Endothelial cell of umbilical vein (primary cell): ENCODE results near the gene CCT3. TPM values are rescaled to one million over a fixed set of nuclear protein-coding genes. Genes with fewer than 3 reads are reported as not detected.

ENCODE experiments used
- BruUV-seq: library from RNA; stranded (reverse); fragments of 400-500 nt; replicated peaks from 2 replicates; lab custom pipeline; 2021; lab: Mats Ljungman, UMichigan
- CTCF ChIA-PET: fragments of 300-600, 350-600 bp; sonication (Branson Sonifier 250); formaldehyde crosslinking; loops from one replicate; lab custom pipeline; 2021; ENCODE audit warnings: antibody characterized with exemption, inconsistent platforms; lab: Charles Lee
- POLR2A ChIA-PET: fragments of 300-600, 350-600 bp; sonication (Branson Sonifier 250); formaldehyde crosslinking; loops from one replicate; lab custom pipeline; 2021; ENCODE audit warnings: antibody characterized with exemption, inconsistent platforms; lab: Charles Lee
- DNase-seq: peaks from one replicate; pipeline ENCODE4 v3.0.0-alpha.2; 2011; ENCODE audit warnings: low read depth, low spot score
- FAIRE-seq: peaks from 2 replicates; lab custom pipeline; 2011; peaks lifted over from hg19 to GRCh38; lab: Jason Lieb, UNC
- H2AFZ ChIP-seq: 2 replicates; pipeline ENCODE4 v1.6.0; 2012; ENCODE audit warnings: low read depth, low read length, control low read depth, inconsistent platforms
- H3K27ac ChIP-seq: 2 replicates; pipeline ENCODE4 v1.5.1; 2011; ENCODE audit warnings: low read depth, mild to moderate bottlenecking, control low read depth, low read length, moderate library complexity; ENCODE audit not compliant: insufficient read depth
- H3K27me3 ChIP-seq, 2 experiments: 2 replicates each; pipeline versions ENCODE4 v1.6.0 to v1.6.1; 2011; ENCODE audit warnings: low read length in 2 of 2, mixed read lengths in 1 of 2; ENCODE audit not compliant: control insufficient read depth in 2 of 2, insufficient read depth in 2 of 2
- H3K36me3 ChIP-seq, 2 experiments: 2 replicates in 1 of 2; 3 replicates in 1 of 2; pipeline ENCODE4 v1.5.1; 2011; ENCODE audit warnings: low read length in 2 of 2, mild to moderate bottlenecking in 1 of 2, moderate library complexity in 1 of 2; ENCODE audit not compliant: control insufficient read depth in 2 of 2, insufficient read depth in 2 of 2; ENCODE audit errors: extremely low read depth in 1 of 2
- H3K4me1 ChIP-seq: 3 replicates; pipeline ENCODE4 v1.5.1; 2011; ENCODE audit warnings: mild to moderate bottlenecking, low read length; ENCODE audit not compliant: control insufficient read depth, insufficient read depth; ENCODE audit errors: extremely low read depth
- H3K4me2 ChIP-seq: 2 replicates; pipeline ENCODE4 v1.6.1; 2011; ENCODE audit warnings: low read length, control low read depth, mixed read lengths; ENCODE audit not compliant: insufficient read depth
- H3K4me3 ChIP-seq, 3 experiments: fragments of 200-600 bp in 1 of 3; sonication (generic), shearing (Covaris generic) in 1 of 3; replicated peaks in 1 of 3; 2 replicates each; pipeline ENCODE4 v1.5.1; 2011 to 2016; ENCODE audit warnings: control low read depth in 3 of 3, low read length in 3 of 3, mild to moderate bottlenecking in 2 of 3, inconsistent platforms in 1 of 3, low read depth in 1 of 3, moderate library complexity in 1 of 3; ENCODE audit not compliant: insufficient read depth in 1 of 3
- H3K79me2 ChIP-seq: 2 replicates; pipeline ENCODE4 v1.6.0; 2012; ENCODE audit warnings: low read length, inconsistent platforms; ENCODE audit not compliant: control insufficient read depth, insufficient read depth
- H3K9ac ChIP-seq: replicated peaks from 2 replicates; pipeline ENCODE3; 2011; ENCODE audit warnings: low read length, control low read depth; ENCODE audit not compliant: insufficient read depth; ENCODE audit errors: extremely low read depth
- H3K9me1 ChIP-seq: replicated peaks from 3 replicates; pipeline ENCODE4 v1.6.0; 2011; ENCODE audit warnings: mild to moderate bottlenecking, low read length; ENCODE audit not compliant: control insufficient read depth, insufficient read depth; ENCODE audit errors: extremely low read depth
- H3K9me3 ChIP-seq: replicated peaks from 2 replicates; pipeline ENCODE4 v1.5.1; 2012; ENCODE audit warnings: low read length, inconsistent platforms; ENCODE audit not compliant: control insufficient read depth, insufficient read depth
- H4K20me1 ChIP-seq: replicated peaks from 2 replicates; pipeline ENCODE3; 2011; ENCODE audit warnings: mild to moderate bottlenecking, low read length; ENCODE audit not compliant: control insufficient read depth, insufficient read depth; ENCODE audit errors: extremely low read depth
- CTCF ChIP-seq, 2 donors: IDR thresholded peaks; 1 replicate in 1 of 2; 2 replicates in 1 of 2; pipeline ENCODE4 v1.5.1; 2011; ENCODE audit warnings: low read length in 2 of 2, mild to moderate bottlenecking in 2 of 2, moderate library complexity in 2 of 2, control low read depth in 1 of 2, inconsistent platforms in 1 of 2, low read depth in 1 of 2; ENCODE audit not compliant: insufficient read depth in 1 of 2; ENCODE audit errors: extremely low read depth in 1 of 2
- EZH2 ChIP-seq: IDR thresholded peaks from 2 replicates; pipeline ENCODE4 v1.6.1; 2012; ENCODE audit warnings: borderline replicate concordance, low read depth, mild to moderate bottlenecking, moderate library complexity, low read length, inconsistent platforms; ENCODE audit not compliant: severe bottlenecking
- FOS ChIP-seq: IDR thresholded peaks from 2 replicates; pipeline ENCODE4 v1.6.1; 2011; ENCODE audit warnings: mild to moderate bottlenecking, low read length, moderate library complexity, borderline replicate concordance; ENCODE audit not compliant: insufficient read depth
- GATA2 ChIP-seq: IDR thresholded peaks from 2 replicates; pipeline ENCODE4 v1.7.0; 2011; ENCODE audit warnings: low read depth, mild to moderate bottlenecking, moderate library complexity, mixed read lengths, low read length; ENCODE audit not compliant: insufficient read length, insufficient read depth
- JUN ChIP-seq: IDR thresholded peaks from 2 replicates; pipeline ENCODE4 v1.6.1; 2011; ENCODE audit warnings: borderline replicate concordance, low read depth; ENCODE audit not compliant: insufficient read length, insufficient read depth
- MYC ChIP-seq: IDR thresholded peaks from one replicate; pipeline ENCODE4 v1.6.1; 2011; ENCODE audit warnings: mild to moderate bottlenecking, low read depth, low read length
- POLR2A ChIP-seq: IDR thresholded peaks from 2 replicates; pipeline ENCODE4 v1.6.1; 2012; ENCODE audit warnings: low read depth, mild to moderate bottlenecking, control low read depth, low read length
- POLR2AphosphoS5 ChIP-seq: IDR thresholded peaks from 2 replicates; pipeline ENCODE4 v1.6.1; 2012; ENCODE audit warnings: low read depth, mild to moderate bottlenecking, control low read depth, low read length, moderate library complexity; ENCODE audit not compliant: insufficient read depth
- dilution Hi-C: fragments of 300-500 bp; cut with MboI; formaldehyde crosslinking; loops from one replicate; pipeline ENCODE4 v1.15.0; 2019; ENCODE audit warnings: low sequenced_read_pairs; ENCODE audit not compliant: extremely low pct_ligation_motif_present
- intact Hi-C: fragments of 100-400 bp; cut with micrococcal nuclease; formaldehyde crosslinking; loops from one replicate; pipeline ENCODE4 v1.10.0; 2022
- polyA plus RNA-seq, 4 experiments: library from polyadenylated mRNA; depleted of rRNA in 3 of 4; stranded (reverse) in 3 of 4; unstranded in 1 of 4; fragments of >200 nt; gene quantifications; 2 replicates each; pipeline versions ENCODE4 v1.2.1 to v1.2.3, GENCODE V29; 2011 to 2012; ENCODE audit warnings: missing spikeins in 1 of 4
- total RNA-seq: library from RNA; stranded (reverse); gene quantifications from 2 replicates; pipeline ENCODE4 v1.2.3, GENCODE V29; 2021
- TF ChIP-seq, protein P1 (sequence below): IDR thresholded peaks from 2 replicates; pipeline ENCODE4 v1.6.1; 2011; ENCODE audit not compliant: insufficient read depth, insufficient read length

The CCT3 gene
- total and polyA plus RNA-seq, 2 donors (not counting 3 experiments of a cell fraction or from before 2014, with no cell fraction given), result 276 to 367 TPM

DNA sequence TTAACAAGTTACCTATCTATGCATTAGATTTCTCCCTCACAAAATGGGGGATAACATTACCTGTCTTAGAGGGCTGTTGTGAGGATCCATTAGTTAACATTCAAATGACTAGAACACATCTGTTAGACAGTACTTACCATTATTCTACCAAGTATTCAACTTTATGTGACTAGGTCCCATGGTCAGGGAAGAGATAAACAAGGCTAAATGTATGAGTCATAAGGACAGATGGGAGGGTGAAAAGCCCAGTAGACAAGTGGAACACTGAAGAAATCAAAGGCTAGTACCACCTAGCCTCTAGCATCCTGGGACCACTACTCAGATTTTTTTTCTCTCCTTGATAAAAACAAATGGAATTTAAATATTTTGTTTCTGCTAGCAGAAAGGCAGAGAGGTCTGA, 30.0 kb downstream of the CCT3 start:
- H3K9me1 ChIP-seq, result no peaks in the 10 kb centered on the region
- H3K9ac ChIP-seq, result no peak overlapping the region
- ChIA-PET CTCF (interaction anchor here (1.2 to 3.2 kb wide), 2 partner anchors 11 to 13 kb away, joined by 3 to 12 read pairs; partner anchors contain the start of gene GLMP), POLR2A (no interaction called here)
- H3K4me3 ChIP-seq, result no peak overlapping the region
- H3K4me1 ChIP-seq, result no peaks in the 10 kb centered on the region
- H3K9me3 ChIP-seq, result no peaks in the 10 kb centered on the region
- H2AFZ ChIP-seq, result no peak overlapping the region
- H3K79me2 ChIP-seq, result no peaks in the 10 kb centered on the region
- dilution Hi-C loops (no loop called here), intact Hi-C loops (loop anchor here (1.0 kb wide), 1 partner anchor 10 kb away; no protein-coding TSS in a partner anchor)
- no peak for FAIRE-seq
- no peak overlapping the region for H3K27ac ChIP-seq
- DNase-seq, result peak; percentile 16
- BruUV-seq, result no TSS peak
- H4K20me1 ChIP-seq, result no peaks in the 10 kb centered on the region
- H3K27me3 ChIP-seq, result no peaks in the 10 kb centered on the region
- no peak overlapping the region for H3K4me2 ChIP-seq
- H3K36me3 ChIP-seq, result peaks cover 18 to 21% of the 10 kb centered on the region in 2 experiments
- TF ChIP-seq JUN, result peak; percentile 31
- TF ChIP-seq, protein P1, sequence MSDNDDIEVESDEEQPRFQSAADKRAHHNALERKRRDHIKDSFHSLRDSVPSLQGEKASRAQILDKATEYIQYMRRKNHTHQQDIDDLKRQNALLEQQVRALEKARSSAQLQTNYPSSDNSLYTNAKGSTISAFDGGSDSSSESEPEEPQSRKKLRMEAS, result no peak
- TF ChIP-seq FOS, result peak; percentile 39

GRCh38 chr1:156305215-156305614, 32.9 kb downstream of the CCT3 start:
- no peaks in the 10 kb centered on the region for H4K20me1 ChIP-seq
- H2AFZ ChIP-seq, result no peak overlapping the region
- intact Hi-C loops, result no loop called here
- no peaks in the 10 kb centered on the region for H3K9me3 ChIP-seq
- no peaks in the 10 kb centered on the region for H3K4me1 ChIP-seq
- no peak for FAIRE-seq
- no peaks in the 10 kb centered on the region for H3K27me3 ChIP-seq
- peaks cover 8 to 9% of the 10 kb centered on the region in 2 experiments for H3K36me3 ChIP-seq
- ChIA-PET POLR2A (no interaction called here), CTCF (interaction anchor here (1.1 kb wide), 1 partner anchor 15 kb away, joined by 3 read pairs; no protein-coding TSS in a partner anchor)
- H3K79me2 ChIP-seq, result no peaks in the 10 kb centered on the region
- H3K9ac ChIP-seq, result no peak overlapping the region
- DNase-seq, result no peak
- H3K4me3 ChIP-seq, result no peak overlapping the region
- dilution Hi-C loops, result no loop called here
- no peak for TF ChIP-seq POLR2AphosphoS5
- no peak for TF ChIP-seq CTCF (IDR thresholded peaks at IDR 0.05; ENCODE audit: extremely low read depth in 1 of 2, insufficient read depth in 1 of 2, low read depth in 1 of 2, low read length in 2 of 2)
- no peak for TF ChIP-seq JUN
- TF ChIP-seq, protein P1, result no peak
- no peak for TF ChIP-seq GATA2
- no peak for TF ChIP-seq POLR2A
- TF ChIP-seq MYC, result no peak
- TF ChIP-seq EZH2, result no peak
- TF ChIP-seq FOS, result no peak
- H3K4me2 ChIP-seq, result no peak overlapping the region
- no TSS peak for BruUV-seq
- no peak overlapping the region for H3K27ac ChIP-seq
- no peaks in the 10 kb centered on the region for H3K9me1 ChIP-seq
